ENCODE measurements around the gene C1QL1.

The C1QL1 gene

DNA sequence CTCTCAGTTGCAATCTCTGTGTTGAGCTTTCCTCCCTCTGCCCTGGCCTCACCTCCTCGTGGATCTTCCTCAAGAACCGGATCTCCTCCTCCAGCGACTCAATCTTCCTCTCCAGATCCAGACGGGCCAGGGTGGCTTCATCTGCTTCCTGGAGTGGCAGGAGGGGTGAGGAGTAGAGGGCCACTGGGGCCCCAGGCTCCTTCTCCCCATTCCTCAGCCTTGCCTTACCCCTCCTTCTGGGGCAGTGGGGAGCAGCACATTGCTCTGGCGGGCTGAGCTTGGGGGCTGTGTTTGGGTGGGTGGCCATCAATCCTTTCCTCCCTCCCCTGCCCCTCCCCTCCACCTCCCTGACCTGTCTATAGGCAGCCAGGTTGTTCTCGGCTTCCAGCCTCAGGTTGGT is 54.4 kb downstream of the C1QL1 start:
- H3K36me3 ChIP-seq (ENCODE audit: control insufficient read depth in 1 of 2, insufficient read depth in 2 of 2, low read length in 2 of 2), result no peaks in the 10 kb centered on the region
- no peak overlapping the region for H3K4ac ChIP-seq (ENCODE audit: low read depth, low read length)
- no peak overlapping the region for H3K9ac ChIP-seq (ENCODE audit: low read length)
- no peaks in the 10 kb centered on the region for H3K27me3 ChIP-seq (ENCODE audit: insufficient read depth, low read length)
- H3K23ac ChIP-seq (ENCODE audit: low read length), result no peak overlapping the region
- H3K79me2 ChIP-seq (ENCODE audit: control insufficient read depth, insufficient read depth, low read length, poor library complexity), result no peaks in the 10 kb centered on the region
- no peak overlapping the region for H4K12ac ChIP-seq (ENCODE audit: low read depth, low read length)
- no peak overlapping the region for H4K91ac ChIP-seq (ENCODE audit: low read depth, low read length)
- no peak for DNase-seq
- H2AK5ac ChIP-seq (ENCODE audit: low read length), result no peak overlapping the region
- no peak overlapping the region for H2BK5ac ChIP-seq (ENCODE audit: low read depth, low read length, poor library complexity)
- no peak overlapping the region for H3K18ac ChIP-seq (ENCODE audit: low read length)
- H3K14ac ChIP-seq (ENCODE audit: low read length), result no peak overlapping the region
- no peak overlapping the region for H3K4me3 ChIP-seq (ENCODE audit: low read depth, low read length)
- H3K79me1 ChIP-seq (ENCODE audit: low read length), result no peaks in the 10 kb centered on the region
- H2AFZ ChIP-seq (ENCODE audit: insufficient read depth, low read length, poor library complexity), result no peak overlapping the region
- H3K4me1 ChIP-seq (ENCODE audit: control insufficient read depth in 1 of 2, insufficient read depth in 2 of 2, low read length in 2 of 2), result peaks cover 3 to 6% of the 10 kb centered on the region in 2 experiments
- no peak overlapping the region for H2BK12ac ChIP-seq (ENCODE audit: low read length)
- WGBS (ENCODE audit: extremely low coverage, insufficient coverage, insufficient read length), result no CpG with 5 or more reads among the region's 6 CpGs
- H3K4me2 ChIP-seq (ENCODE audit: low read length), result no peak overlapping the region
- H3K9me3 ChIP-seq (ENCODE audit: insufficient read depth, low read depth, low read length), result no peaks in the 10 kb centered on the region
- no peak overlapping the region for H2BK120ac ChIP-seq (ENCODE audit: insufficient read depth, low read length, poor library complexity)
- no peak overlapping the region for H4K8ac ChIP-seq (ENCODE audit: low read depth, low read length)
- H3K27ac ChIP-seq (ENCODE audit: low read depth, low read length), result no peak overlapping the region

- H3K79me2 ChIP-seq (ENCODE audit: control insufficient read depth, insufficient read depth, low read length, poor library complexity), result no peaks in the 10 kb centered on the region
- no peaks in the 10 kb centered on the region for H3K9me3 ChIP-seq (ENCODE audit: insufficient read depth, low read depth, low read length)
- no peaks in the 10 kb centered on the region for H3K27me3 ChIP-seq (ENCODE audit: insufficient read depth, low read length)
- H3K36me3 ChIP-seq (ENCODE audit: control insufficient read depth in 1 of 2, insufficient read depth in 2 of 2, low read length in 2 of 2), result no peaks in the 10 kb centered on the region
- no peak overlapping the region for H3K4me3 ChIP-seq (ENCODE audit: low read depth, low read length)
- H2AFZ ChIP-seq (ENCODE audit: insufficient read depth, low read length, poor library complexity), result no peak overlapping the region
- H3K4ac ChIP-seq (ENCODE audit: low read depth, low read length), result no peak overlapping the region
- H2BK120ac ChIP-seq (ENCODE audit: insufficient read depth, low read length, poor library complexity), result no peak overlapping the region
- H3K9ac ChIP-seq (ENCODE audit: low read length), result no peak overlapping the region
- no peak overlapping the region for H2BK5ac ChIP-seq (ENCODE audit: low read depth, low read length, poor library complexity)
- no peak overlapping the region for H4K91ac ChIP-seq (ENCODE audit: low read depth, low read length)
- H4K12ac ChIP-seq (ENCODE audit: low read depth, low read length), result no peak overlapping the region
- no peak overlapping the region for H3K4me2 ChIP-seq (ENCODE audit: low read length)
- H4K8ac ChIP-seq (ENCODE audit: low read depth, low read length), result no peak overlapping the region
- H3K4me1 ChIP-seq (ENCODE audit: control insufficient read depth in 1 of 2, insufficient read depth in 2 of 2, low read length in 2 of 2), result peaks cover 3 to 6% of the 10 kb centered on the region in 2 experiments
- no peak overlapping the region for H2BK12ac ChIP-seq (ENCODE audit: low read length)
- no peak overlapping the region for H3K18ac ChIP-seq (ENCODE audit: low read length)
- H3K14ac ChIP-seq (ENCODE audit: low read length), result no peak overlapping the region
- no peak overlapping the region for H2AK5ac ChIP-seq (ENCODE audit: low read length)
- no peak overlapping the region for H3K27ac ChIP-seq (ENCODE audit: low read depth, low read length)
- no peak for DNase-seq
- no peaks in the 10 kb centered on the region for H3K79me1 ChIP-seq (ENCODE audit: low read length)
- no peak overlapping the region for H3K23ac ChIP-seq (ENCODE audit: low read length)
- WGBS (ENCODE audit: extremely low coverage, insufficient coverage, insufficient read length), result no CpG with 5 or more reads among the region's 14 CpGs
These were observed 55.1 kb downstream of the C1QL1 start for GRCh38 chr17:44912763-44913544.

DNA sequence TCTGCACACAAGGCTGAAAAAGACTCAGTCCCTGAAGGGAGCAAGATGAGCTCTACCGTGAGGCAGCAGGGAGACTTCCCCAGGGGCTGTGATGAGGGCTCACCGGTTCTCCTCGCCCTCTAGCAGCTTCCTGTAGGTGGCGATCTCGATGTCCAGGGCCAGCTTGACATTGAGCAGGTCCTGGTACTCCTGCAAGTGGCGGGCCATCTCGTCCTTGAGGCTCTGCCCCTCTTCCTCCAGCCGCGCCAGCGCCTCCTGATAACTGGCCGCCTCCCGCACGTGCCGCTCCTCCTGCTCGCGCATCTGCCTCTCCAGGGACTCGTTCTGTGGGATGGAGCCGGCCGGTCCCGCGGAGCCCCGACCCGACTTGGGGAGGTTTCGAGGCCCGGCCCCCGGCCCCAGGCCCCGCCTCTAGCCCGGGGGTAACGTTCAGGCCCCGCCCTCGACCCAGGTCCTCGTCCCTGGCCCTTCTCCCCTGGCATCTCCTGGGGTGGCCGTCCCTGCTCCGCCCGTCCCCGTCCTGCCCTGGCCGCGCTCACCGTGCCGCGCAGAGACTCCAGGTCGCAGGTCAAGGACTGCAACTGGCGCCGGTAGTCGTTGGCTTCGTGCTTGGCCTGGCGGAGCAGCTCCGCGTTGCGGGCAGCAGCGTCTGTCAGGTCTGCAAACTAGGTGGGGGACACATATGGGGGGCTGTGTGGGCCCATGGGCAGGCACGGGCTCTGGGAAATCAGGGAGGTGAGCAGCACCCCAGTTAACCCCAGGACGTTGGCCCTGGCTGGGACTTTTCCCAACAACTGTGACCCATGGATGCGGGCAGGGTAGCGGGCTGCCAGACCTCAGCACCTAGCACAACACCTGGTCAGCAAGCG is 56.7 kb downstream of the C1QL1 start:
- no peak overlapping the region for H3K23ac ChIP-seq (ENCODE audit: low read length)
- peaks cover 3 to 6% of the 10 kb centered on the region in 2 experiments for H3K4me1 ChIP-seq (ENCODE audit: control insufficient read depth in 1 of 2, insufficient read depth in 2 of 2, low read length in 2 of 2)

DNA sequence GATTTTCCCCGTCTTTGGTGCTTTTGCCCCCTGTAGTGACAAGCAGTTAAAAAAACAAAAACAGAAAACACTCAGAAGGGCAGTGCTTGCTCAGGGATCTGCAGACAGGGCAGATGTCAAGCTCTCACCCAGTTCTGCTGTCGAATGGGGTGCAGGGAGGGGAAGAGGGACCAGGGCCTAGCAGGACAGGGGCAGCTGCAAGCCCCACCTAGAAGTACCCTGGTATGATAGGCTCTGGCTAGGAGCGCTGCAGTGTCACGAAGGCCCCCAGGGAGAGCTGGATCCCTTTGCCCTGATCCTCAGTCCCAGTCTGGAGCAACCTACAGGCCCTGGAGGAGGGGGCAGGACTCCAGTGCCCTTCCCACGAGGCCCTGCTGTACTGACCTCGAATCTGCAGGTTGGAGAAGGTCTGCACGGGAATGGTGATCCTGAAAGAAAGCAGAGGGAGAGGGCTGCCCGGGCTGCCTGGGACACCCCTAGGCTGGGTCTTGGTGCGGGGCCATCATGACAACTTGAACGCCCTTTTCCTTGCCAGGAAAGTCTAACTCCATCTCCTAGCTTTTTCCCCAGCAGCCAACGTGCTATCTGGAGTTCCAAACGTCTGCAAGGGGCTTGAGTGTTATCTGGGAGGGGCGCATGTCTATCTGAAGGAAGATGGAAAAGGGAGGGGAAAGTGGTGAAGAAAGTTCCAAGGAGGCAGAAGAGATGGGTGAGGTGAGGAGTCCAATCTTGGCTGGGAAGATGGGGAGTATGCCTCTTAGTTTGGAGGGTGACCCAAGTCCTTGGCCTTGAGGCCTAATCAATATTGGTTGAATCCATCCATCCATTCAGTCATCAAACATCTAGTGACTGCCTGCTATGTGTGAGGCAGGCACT is 57.6 kb downstream of the C1QL1 start:
- H3K4ac ChIP-seq (ENCODE audit: low read depth, low read length), result no peak overlapping the region
- no peaks in the 10 kb centered on the region for H3K36me3 ChIP-seq (ENCODE audit: control insufficient read depth in 1 of 2, insufficient read depth in 2 of 2, low read length in 2 of 2)
- no peak overlapping the region for H2BK12ac ChIP-seq (ENCODE audit: low read length)
- no peak overlapping the region for H4K91ac ChIP-seq (ENCODE audit: low read depth, low read length)
- H3K27me3 ChIP-seq (ENCODE audit: insufficient read depth, low read length), result no peaks in the 10 kb centered on the region
- no peak overlapping the region for H3K4me2 ChIP-seq (ENCODE audit: low read length)
- peaks cover 6 to 9% of the 10 kb centered on the region in 2 experiments for H3K4me1 ChIP-seq (ENCODE audit: control insufficient read depth in 1 of 2, insufficient read depth in 2 of 2, low read length in 2 of 2)
- no peak overlapping the region for H2AK5ac ChIP-seq (ENCODE audit: low read length)
- no peak overlapping the region for H4K12ac ChIP-seq (ENCODE audit: low read depth, low read length)
- no peak overlapping the region for H4K8ac ChIP-seq (ENCODE audit: low read depth, low read length)
- no peaks in the 10 kb centered on the region for H3K79me1 ChIP-seq (ENCODE audit: low read length)
- DNase-seq, result no peak
- no peak overlapping the region for H2BK120ac ChIP-seq (ENCODE audit: insufficient read depth, low read length, poor library complexity)
- H3K9ac ChIP-seq (ENCODE audit: low read length), result no peak overlapping the region
- H3K27ac ChIP-seq (ENCODE audit: low read depth, low read length), result no peak overlapping the region
- no peak overlapping the region for H2BK5ac ChIP-seq (ENCODE audit: low read depth, low read length, poor library complexity)
- no peak overlapping the region for H3K23ac ChIP-seq (ENCODE audit: low read length)
- no CpG with 5 or more reads among the region's 13 CpGs for WGBS (ENCODE audit: extremely low coverage, insufficient coverage, insufficient read length)
- no peak overlapping the region for H3K4me3 ChIP-seq (ENCODE audit: low read depth, low read length)
- H2AFZ ChIP-seq (ENCODE audit: insufficient read depth, low read length, poor library complexity), result no peak overlapping the region
- no peaks in the 10 kb centered on the region for H3K79me2 ChIP-seq (ENCODE audit: control insufficient read depth, insufficient read depth, low read length, poor library complexity)
- no peak overlapping the region for H3K18ac ChIP-seq (ENCODE audit: low read length)
- no peak overlapping the region for H3K14ac ChIP-seq (ENCODE audit: low read length)
- no peaks in the 10 kb centered on the region for H3K9me3 ChIP-seq (ENCODE audit: insufficient read depth, low read depth, low read length)

More for the DNA sequence above, 56.7 kb downstream of the C1QL1 start:
- Histone ChIP-seq H4K12ac (ENCODE audit: low read depth, low read length) (no peak overlapping the region), H3K79me2 (ENCODE audit: control insufficient read depth, insufficient read depth, low read length, poor library complexity) (no peaks in the 10 kb centered on the region), H3K27me3 (ENCODE audit: insufficient read depth, low read length) (no peaks in the 10 kb centered on the region), H3K18ac (ENCODE audit: low read length) (no peak overlapping the region), H2BK120ac (ENCODE audit: insufficient read depth, low read length, poor library complexity) (no peak overlapping the region), H3K27ac (ENCODE audit: low read depth, low read length) (no peak overlapping the region), H4K8ac (ENCODE audit: low read depth, low read length) (no peak overlapping the region), H3K9me3 (ENCODE audit: insufficient read depth, low read depth, low read length) (no peaks in the 10 kb centered on the region), H2BK5ac (ENCODE audit: low read depth, low read length, poor library complexity) (no peak overlapping the region), H4K91ac (ENCODE audit: low read depth, low read length) (no peak overlapping the region), H3K79me1 (ENCODE audit: low read length) (no peaks in the 10 kb centered on the region), H3K4ac (ENCODE audit: low read depth, low read length) (no peak overlapping the region), H2AFZ (ENCODE audit: insufficient read depth, low read length, poor library complexity) (peak overlapping the region; percentile 12), H3K9ac (ENCODE audit: low read length) (no peak overlapping the region), H3K4me2 (ENCODE audit: low read length) (peak overlapping the region; percentile 69), H3K36me3 (ENCODE audit: control insufficient read depth in 1 of 2, insufficient read depth in 2 of 2, low read length in 2 of 2) (no peaks in the 10 kb centered on the region), H3K4me3 (ENCODE audit: low read depth, low read length) (peak overlapping the region; percentile 27), H2BK12ac (ENCODE audit: low read length) (no peak overlapping the region), H3K14ac (ENCODE audit: low read length) (no peak overlapping the region), H2AK5ac (ENCODE audit: low read length) (no peak overlapping the region)
- WGBS (ENCODE audit: extremely low coverage, insufficient coverage, insufficient read length), result no CpG with 5 or more reads among the region's 56 CpGs
- DNase-seq, result peak; percentile 58 to 77

Data from trophoblast cell (in vitro differentiated cells and primary cell).